Neuronal stem cell (in vitro differentiated cells): Measurements from ENCODE around the gene MACROD2.

ENCODE experiments used
- DNase-seq: peaks from one replicate; pipeline ENCODE4 v3.0.0-alpha.2; 2013; ENCODE audit warnings: low spot score
- H2AFZ ChIP-seq: one replicate; pipeline ENCODE4 v1.6.1; 2013; ENCODE audit warnings: mild to moderate bottlenecking, low read length, inconsistent platforms
- H2AK5ac ChIP-seq: 2 replicates; pipeline ENCODE4 v1.6.1; 2013; ENCODE audit warnings: low read depth, mild to moderate bottlenecking, inconsistent platforms, low read length, moderate library complexity, mixed read lengths
- H2BK120ac ChIP-seq: 2 replicates; pipeline ENCODE4 v1.6.1; 2013; ENCODE audit warnings: low read depth, mild to moderate bottlenecking, inconsistent platforms, low read length, moderate library complexity, mixed read lengths
- H2BK12ac ChIP-seq: one replicate; pipeline ENCODE4 v1.6.1; 2013; ENCODE audit warnings: low read length, inconsistent platforms
- H2BK15ac ChIP-seq: 2 replicates; pipeline ENCODE4 v1.6.1; 2013; ENCODE audit warnings: mild to moderate bottlenecking, low read length, inconsistent platforms, mixed read lengths
- H2BK5ac ChIP-seq: one replicate; pipeline ENCODE4 v1.6.1; 2013; ENCODE audit warnings: inconsistent platforms, mild to moderate bottlenecking, low read length, moderate library complexity
- H3K14ac ChIP-seq: one replicate; pipeline ENCODE4 v1.6.1; 2013; ENCODE audit warnings: low read length, inconsistent platforms
- H3K18ac ChIP-seq: 2 replicates; pipeline ENCODE4 v1.6.1; 2013; ENCODE audit warnings: low read length, inconsistent platforms
- H3K23ac ChIP-seq: 2 replicates; pipeline ENCODE4 v1.6.1; 2013; ENCODE audit warnings: low read depth, mild to moderate bottlenecking, mixed read lengths, low read length, inconsistent platforms; ENCODE audit not compliant: poor library complexity
- H3K27ac ChIP-seq: replicated peaks from 3 replicates; pipeline ENCODE4 v1.5.1; 2013; ENCODE audit warnings: low read length, inconsistent platforms
- H3K27me3 ChIP-seq, 3 experiments: 2 replicates each; pipeline ENCODE4 v1.6.1; 2013; ENCODE audit warnings: low read length in 3 of 3, mild to moderate bottlenecking in 2 of 3, inconsistent platforms in 1 of 3, low read depth in 1 of 3, mixed read lengths in 1 of 3, moderate library complexity in 1 of 3; ENCODE audit not compliant: control insufficient read depth in 3 of 3, insufficient read depth in 3 of 3
- H3K36me3 ChIP-seq, 2 donors: replicated peaks in 1 of 2; 2 replicates each; pipeline ENCODE4 v1.6.1; 2013; ENCODE audit warnings: low read length in 2 of 2; ENCODE audit not compliant: control insufficient read depth in 2 of 2, insufficient read depth in 2 of 2
- H3K4ac ChIP-seq: 2 replicates; pipeline ENCODE4 v1.6.1; 2013; ENCODE audit warnings: inconsistent platforms, mild to moderate bottlenecking, low read length, moderate library complexity
- H3K4me1 ChIP-seq, 2 donors: 1 replicate in 1 of 2; 2 replicates in 1 of 2; pipeline ENCODE4 v1.6.1; 2013; ENCODE audit warnings: low read length in 2 of 2, low read depth in 1 of 2; ENCODE audit not compliant: control insufficient read depth in 2 of 2, insufficient read depth in 1 of 2
- H3K4me2 ChIP-seq: one replicate; pipeline ENCODE4 v1.6.1; 2013; ENCODE audit warnings: mild to moderate bottlenecking, low read length, inconsistent platforms; ENCODE audit not compliant: insufficient read depth, poor library complexity, severe bottlenecking
- H3K4me3 ChIP-seq, 2 donors: 2 replicates each; pipeline ENCODE4 v1.5.1; 2013; ENCODE audit warnings: low read length in 2 of 2, mild to moderate bottlenecking in 2 of 2, inconsistent platforms in 1 of 2, moderate library complexity in 1 of 2
- H3K79me1 ChIP-seq: one replicate; pipeline ENCODE4 v1.6.1; 2013; ENCODE audit warnings: low read depth, mild to moderate bottlenecking, inconsistent platforms, low read length, moderate library complexity
- H3K9ac ChIP-seq: one replicate; pipeline ENCODE4 v1.6.1; 2013; ENCODE audit warnings: mild to moderate bottlenecking, low read depth, low read length, inconsistent platforms; ENCODE audit not compliant: poor library complexity
- H3K9me3 ChIP-seq, 2 donors: replicated peaks in 1 of 2; 2 replicates each; pipeline versions ENCODE3 to v1.6.1; 2013; ENCODE audit warnings: low read length in 2 of 2, mild to moderate bottlenecking in 2 of 2, inconsistent platforms in 1 of 2, low read depth in 1 of 2, mixed read lengths in 1 of 2, moderate library complexity in 1 of 2; ENCODE audit not compliant: control insufficient read depth in 2 of 2, insufficient read depth in 1 of 2
- H4K8ac ChIP-seq: one replicate; pipeline ENCODE4 v1.6.1; 2013; ENCODE audit warnings: low read depth, mild to moderate bottlenecking, inconsistent platforms, low read length, moderate library complexity
- H4K91ac ChIP-seq: one replicate; pipeline ENCODE4 v1.6.1; 2013; ENCODE audit warnings: low read length, low read depth, mild to moderate bottlenecking, inconsistent platforms; ENCODE audit not compliant: poor library complexity
- WGBS, 2 donors: extraction: QIAGEN DNeasy Blood & Tissue Kit; methylation state at CpG; one replicate each; pipeline ENCODE4 v1.1.7; 2013; ENCODE audit warnings: missing lambda C conversion rate in 2 of 2, mixed read lengths in 1 of 2; ENCODE audit not compliant: insufficient read length in 2 of 2, insufficient replicate concordance in 1 of 2; ENCODE audit errors: extremely low coverage in 2 of 2; 5-methylcytosine and 5-hydroxymethylcytosine counted together

The MACROD2 gene

GRCh38 chr20:15776770-15777466, 1781.6 kb downstream of the MACROD2 start:
- Histone ChIP-seq H4K8ac (no peak overlapping the region), H3K9ac (no peak overlapping the region), H2BK5ac (no peak overlapping the region), H2BK12ac (no peak overlapping the region), H3K36me3 (no peaks in the 10 kb centered on the region), H3K4me3 (no peak overlapping the region), H3K4ac (no peak overlapping the region), H3K79me1 (no peaks in the 10 kb centered on the region), H2BK120ac (no peak overlapping the region), H3K14ac (no peak overlapping the region), H3K4me1 (no peaks in the 10 kb centered on the region), H3K27me3 (no peaks in the 10 kb centered on the region), H3K23ac (no peak overlapping the region), H2BK15ac (no peak overlapping the region), H2AFZ (no peak overlapping the region), H3K18ac (no peak overlapping the region), H3K9me3 (no peaks in the 10 kb centered on the region), H3K27ac (no peak overlapping the region), H4K91ac (no peak overlapping the region), H3K4me2 (no peak overlapping the region), H2AK5ac (no peak overlapping the region)
- DNase-seq = no peak
- no CpG with 5 or more reads among the region's 3 CpGs for WGBS, 2 donors

DNA sequence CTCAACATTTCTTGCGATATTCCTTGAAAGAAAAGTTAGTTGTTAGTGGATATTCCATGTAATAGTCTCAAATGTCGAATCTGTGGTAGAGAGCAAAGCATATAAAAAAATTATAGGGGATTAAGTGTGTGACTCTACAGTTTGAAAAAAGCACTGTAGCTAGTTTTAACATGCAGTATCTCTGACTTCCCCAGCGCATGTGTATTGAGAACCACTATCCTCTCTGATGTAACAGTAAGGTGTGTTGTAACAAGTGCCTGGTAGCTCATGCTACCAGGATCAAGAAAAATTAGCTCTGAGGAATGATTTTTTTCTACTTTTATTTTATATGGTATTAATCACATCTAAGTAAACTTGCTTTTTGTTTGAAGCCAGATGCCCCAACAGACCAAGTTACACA, 1788.7 kb downstream of the MACROD2 start:
- H2BK5ac ChIP-seq = no peak overlapping the region
- no peak overlapping the region for H3K18ac ChIP-seq
- no peak overlapping the region for H4K91ac ChIP-seq
- no peak overlapping the region for H2AFZ ChIP-seq
- no peak overlapping the region for H3K9ac ChIP-seq
- no peak overlapping the region for H3K27ac ChIP-seq
- no peak overlapping the region for H3K4ac ChIP-seq
- no peak for DNase-seq
- no peak overlapping the region for H3K4me3 ChIP-seq
- H2BK15ac ChIP-seq = no peak overlapping the region
- no peak overlapping the region for H3K14ac ChIP-seq
- no peak overlapping the region for H4K8ac ChIP-seq
- H2AK5ac ChIP-seq = no peak overlapping the region
- H3K23ac ChIP-seq = no peak overlapping the region
- no peaks in the 10 kb centered on the region for H3K36me3 ChIP-seq
- H3K9me3 ChIP-seq = peaks cover 0 to 4% of the 10 kb centered on the region in 2 donors
- H3K79me1 ChIP-seq = no peaks in the 10 kb centered on the region
- no peak overlapping the region for H2BK12ac ChIP-seq
- WGBS, 2 donors = no CpG with 5 or more reads among the region's 3 CpGs
- H2BK120ac ChIP-seq = no peak overlapping the region
- H3K4me2 ChIP-seq = no peak overlapping the region
- no peaks in the 10 kb centered on the region for H3K4me1 ChIP-seq
- H3K27me3 ChIP-seq = no peaks in the 10 kb centered on the region

GRCh38 chr20:15789079-15789478, 1793.8 kb downstream of the MACROD2 start:
- no peak overlapping the region for H3K23ac ChIP-seq
- WGBS, 2 donors = no CpG with 5 or more reads among the region's 4 CpGs
- no peak overlapping the region for H2BK120ac ChIP-seq
- H2AK5ac ChIP-seq = no peak overlapping the region
- no peak overlapping the region for H2BK5ac ChIP-seq
- H3K36me3 ChIP-seq = no peaks in the 10 kb centered on the region
- no peaks in the 10 kb centered on the region for H3K79me1 ChIP-seq
- H3K4me3 ChIP-seq = no peak overlapping the region
- H2BK12ac ChIP-seq = no peak overlapping the region
- H2AFZ ChIP-seq = peak overlapping the region; percentile 42
- no peak overlapping the region for H3K18ac ChIP-seq
- H2BK15ac ChIP-seq = no peak overlapping the region
- H3K4ac ChIP-seq = no peak overlapping the region
- H4K91ac ChIP-seq = no peak overlapping the region
- no peak overlapping the region for H3K4me2 ChIP-seq
- H4K8ac ChIP-seq = no peak overlapping the region
- H3K14ac ChIP-seq = no peak overlapping the region
- H3K27me3 ChIP-seq = no peaks in the 10 kb centered on the region
- no peak overlapping the region for H3K9ac ChIP-seq
- H3K27ac ChIP-seq = no peak overlapping the region
- H3K4me1 ChIP-seq = no peaks in the 10 kb centered on the region
- no peak for DNase-seq
- H3K9me3 ChIP-seq = no peaks in the 10 kb centered on the region

- no peak overlapping the region for H2BK120ac ChIP-seq
- no peak overlapping the region for H2AFZ ChIP-seq
- H2BK5ac ChIP-seq = no peak overlapping the region
- no peak overlapping the region for H3K23ac ChIP-seq
- H4K8ac ChIP-seq = no peak overlapping the region
- no peak for DNase-seq
- H2BK12ac ChIP-seq = no peak overlapping the region
- no peaks in the 10 kb centered on the region for H3K9me3 ChIP-seq
- H3K4me1 ChIP-seq = peaks cover 0 to 16% of the 10 kb centered on the region in 2 donors
- H3K27me3 ChIP-seq = no peaks in the 10 kb centered on the region
- no peak overlapping the region for H3K4ac ChIP-seq
- no peaks in the 10 kb centered on the region for H3K36me3 ChIP-seq
- no peak overlapping the region for H3K4me2 ChIP-seq
- H3K9ac ChIP-seq = no peak overlapping the region
- no CpG with 5 or more reads among the region's 7 CpGs for WGBS, 2 donors
- H3K27ac ChIP-seq = no peak overlapping the region
- no peak overlapping the region for H3K4me3 ChIP-seq
- no peak overlapping the region for H2BK15ac ChIP-seq
- H3K79me1 ChIP-seq = no peaks in the 10 kb centered on the region
- H2AK5ac ChIP-seq = no peak overlapping the region
- no peak overlapping the region for H3K18ac ChIP-seq
- no peak overlapping the region for H3K14ac ChIP-seq
- H4K91ac ChIP-seq = no peak overlapping the region
Observed at GRCh38 chr20:15792855-15793254, 1797.5 kb downstream of the MACROD2 start.
